Activated T-cell treated with anti-CD3 and anti-CD28 coated beads, Interleukin-2, amount 50 U/mL, for 1 hour (primary cell): ENCODE data around the gene FEM1B.

Experiments used
- DNase-seq: peaks from one replicate; pipeline ENCODE4 v3.0.0-alpha.2; 2020

The FEM1B gene

GRCh38 chr15:68286256-68286655, 8.7 kb downstream of the FEM1B start:
- DNase-seq = no peak

DNA sequence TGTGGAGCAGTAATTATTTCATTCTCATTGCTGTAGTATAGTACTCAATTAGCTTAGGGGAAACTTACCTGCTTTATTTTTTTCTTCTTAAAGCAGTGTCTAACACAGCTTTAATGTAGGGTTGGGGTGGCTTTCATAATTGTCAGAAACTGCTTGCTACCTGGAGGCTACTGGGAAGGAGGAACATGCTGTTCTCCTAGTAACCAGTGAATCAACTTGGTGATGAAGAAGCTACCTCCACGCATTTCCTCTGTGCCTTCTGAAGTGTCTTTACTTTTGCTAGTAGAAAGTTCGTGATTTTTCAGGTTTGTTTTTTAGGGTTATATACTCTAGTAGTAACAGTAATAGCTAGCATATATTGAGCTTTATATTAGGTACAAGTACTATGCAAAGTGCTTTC, 11.5 kb downstream of the FEM1B start:
- no peak for DNase-seq

DNA sequence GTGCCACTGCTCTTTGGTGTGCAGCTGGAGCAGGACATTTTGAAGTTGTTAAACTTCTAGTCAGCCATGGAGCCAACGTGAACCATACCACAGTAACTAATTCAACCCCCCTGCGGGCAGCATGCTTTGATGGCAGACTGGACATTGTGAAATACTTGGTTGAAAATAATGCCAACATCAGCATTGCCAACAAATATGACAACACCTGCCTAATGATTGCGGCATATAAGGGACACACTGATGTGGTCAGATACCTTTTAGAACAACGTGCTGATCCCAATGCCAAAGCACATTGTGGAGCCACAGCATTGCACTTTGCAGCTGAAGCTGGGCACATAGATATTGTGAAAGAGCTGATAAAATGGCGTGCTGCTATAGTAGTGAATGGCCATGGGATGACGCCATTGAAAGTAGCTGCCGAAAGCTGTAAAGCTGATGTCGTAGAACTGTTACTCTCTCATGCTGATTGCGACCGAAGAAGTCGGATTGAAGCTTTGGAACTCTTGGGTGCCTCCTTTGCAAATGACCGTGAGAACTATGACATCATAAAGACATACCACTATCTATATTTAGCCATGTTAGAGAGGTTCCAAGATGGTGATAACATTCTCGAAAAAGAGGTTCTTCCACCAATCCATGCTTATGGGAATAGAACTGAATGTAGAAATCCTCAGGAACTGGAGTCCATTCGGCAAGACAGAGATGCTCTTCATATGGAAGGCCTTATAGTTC, 12.2 kb downstream of the FEM1B start:
- DNase-seq = no peak

DNA sequence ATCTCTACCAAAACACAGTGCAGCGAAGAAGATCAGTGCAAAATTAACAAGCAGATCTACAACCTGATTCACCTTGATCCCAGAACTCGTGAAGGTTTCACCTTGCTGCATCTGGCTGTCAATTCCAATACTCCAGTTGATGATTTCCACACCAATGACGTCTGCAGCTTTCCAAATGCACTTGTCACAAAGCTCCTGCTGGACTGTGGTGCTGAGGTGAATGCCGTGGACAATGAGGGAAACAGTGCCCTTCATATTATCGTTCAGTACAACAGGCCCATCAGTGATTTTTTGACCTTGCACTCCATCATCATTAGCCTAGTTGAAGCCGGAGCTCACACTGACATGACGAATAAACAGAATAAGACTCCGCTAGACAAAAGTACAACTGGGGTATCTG, 13.2 kb downstream of the FEM1B start:
- DNase-seq = no peak

- no peak for DNase-seq
These were observed 14.7 kb downstream of the FEM1B start for GRCh38 chr15:68292157-68292781.

GRCh38 chr15:68292967-68293366, 15.4 kb downstream of the FEM1B start:
- no peak for DNase-seq

GRCh38 chr15:68295014-68295805, 17.7 kb downstream of the FEM1B start:
- DNase-seq = no peak

DNA sequence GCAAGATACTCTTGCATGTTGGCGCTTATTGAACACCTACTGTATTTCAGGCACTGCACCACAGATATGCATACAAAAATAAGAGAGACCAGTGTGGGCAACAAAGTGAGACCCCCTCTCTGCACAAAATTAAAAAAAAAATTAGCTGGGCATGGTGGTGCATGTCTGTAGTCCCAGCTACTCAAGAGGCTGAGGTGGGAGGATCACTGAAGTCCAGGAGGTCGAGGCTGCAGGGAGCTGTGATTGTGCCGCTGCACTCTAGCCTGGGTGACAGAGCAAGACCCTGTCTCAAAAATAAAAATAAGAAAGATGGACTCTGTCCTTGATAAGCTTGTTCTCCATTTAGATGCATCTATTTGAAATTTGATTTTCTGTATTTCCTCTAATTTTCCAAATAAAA, 20.8 kb downstream of the FEM1B start:
- no peak for DNase-seq

GRCh38 chr15:68298882-68299381, 21.4 kb downstream of the FEM1B start:
- no peak for DNase-seq

DNA sequence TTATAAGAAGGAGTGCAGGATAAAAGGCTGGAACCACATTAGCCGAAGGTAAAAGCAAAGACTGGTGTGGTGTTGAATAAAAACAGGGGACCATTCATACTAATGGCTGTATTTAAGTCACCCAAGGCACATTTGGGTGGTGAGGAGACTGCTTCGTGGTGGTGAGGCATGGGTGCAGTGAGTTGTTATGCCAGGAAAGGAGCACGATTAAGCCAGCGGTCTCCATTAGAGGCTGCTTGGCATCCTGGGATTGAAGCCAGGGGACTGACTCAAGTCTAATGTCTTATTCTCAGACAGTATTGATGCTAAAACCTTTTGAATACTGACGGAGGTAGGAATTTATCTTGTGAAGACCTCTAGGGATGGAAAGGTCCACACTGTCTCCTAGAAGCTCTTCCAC, 21.9 kb downstream of the FEM1B start:
- DNase-seq = no peak

- DNase-seq = peak; percentile 2
These were observed 22.8 kb downstream of the FEM1B start for GRCh38 chr15:68300115-68300940.

DNA sequence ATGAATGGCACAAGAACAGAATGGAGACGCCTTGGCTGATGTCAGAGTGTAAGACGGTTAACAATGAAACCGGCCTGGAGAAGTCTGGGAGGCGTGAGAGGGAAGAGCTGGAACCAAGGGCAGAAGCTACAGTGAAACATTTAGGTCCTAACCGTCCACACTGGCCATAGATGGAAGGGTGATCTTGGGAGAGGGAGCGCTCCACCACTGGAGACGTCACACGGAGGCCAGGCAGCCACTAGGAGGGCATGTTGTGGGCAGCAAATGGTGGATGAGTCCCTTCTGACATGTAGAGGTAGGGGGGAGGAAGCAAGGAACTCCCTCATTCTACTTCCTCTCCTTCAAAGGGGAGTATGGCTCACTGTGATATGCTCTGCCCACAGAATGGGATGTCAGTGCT, 23.8 kb downstream of the FEM1B start:
- DNase-seq = no peak

DNA sequence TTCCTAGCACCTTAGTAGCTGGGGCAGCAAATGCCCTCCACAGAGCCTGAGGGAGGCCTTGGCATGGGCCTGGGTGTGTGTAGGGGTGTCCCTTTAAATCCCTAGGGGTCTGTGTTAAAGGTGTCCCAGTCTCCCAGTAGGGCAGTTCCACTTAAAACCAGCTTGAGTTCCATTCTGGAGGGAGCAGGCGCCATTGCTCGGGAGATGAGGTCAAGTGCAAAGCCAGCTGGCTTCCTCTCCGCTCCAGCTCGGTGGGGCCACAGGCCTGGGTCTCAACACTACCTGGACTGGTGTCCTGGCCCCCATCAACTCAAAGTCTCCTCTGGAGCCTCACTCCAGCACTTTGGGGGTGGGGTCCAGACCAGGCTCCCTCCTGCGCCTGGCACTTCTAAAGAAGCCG, 25.2 kb downstream of the FEM1B start:
- DNase-seq = no peak

DNA sequence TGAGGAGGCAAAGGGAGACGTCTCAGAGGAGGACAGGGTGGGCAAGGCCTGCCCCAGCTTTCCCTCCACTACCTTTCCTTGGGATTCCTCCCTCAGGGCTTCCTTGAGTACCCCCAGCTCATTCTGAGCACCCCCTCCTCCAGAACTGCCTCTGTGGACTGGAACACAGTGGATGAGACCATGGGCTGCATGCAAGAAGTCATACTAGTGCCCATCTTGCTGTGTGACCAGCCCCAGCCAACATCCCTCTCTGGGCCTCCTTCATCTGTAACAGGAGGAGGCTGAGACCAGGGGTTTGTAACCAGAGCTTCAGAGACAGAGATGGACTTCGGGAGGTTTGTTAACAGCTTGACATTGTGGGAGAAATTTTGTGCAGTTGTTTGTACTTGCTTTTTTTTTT, 25.6 kb downstream of the FEM1B start:
- no peak for DNase-seq

DNA sequence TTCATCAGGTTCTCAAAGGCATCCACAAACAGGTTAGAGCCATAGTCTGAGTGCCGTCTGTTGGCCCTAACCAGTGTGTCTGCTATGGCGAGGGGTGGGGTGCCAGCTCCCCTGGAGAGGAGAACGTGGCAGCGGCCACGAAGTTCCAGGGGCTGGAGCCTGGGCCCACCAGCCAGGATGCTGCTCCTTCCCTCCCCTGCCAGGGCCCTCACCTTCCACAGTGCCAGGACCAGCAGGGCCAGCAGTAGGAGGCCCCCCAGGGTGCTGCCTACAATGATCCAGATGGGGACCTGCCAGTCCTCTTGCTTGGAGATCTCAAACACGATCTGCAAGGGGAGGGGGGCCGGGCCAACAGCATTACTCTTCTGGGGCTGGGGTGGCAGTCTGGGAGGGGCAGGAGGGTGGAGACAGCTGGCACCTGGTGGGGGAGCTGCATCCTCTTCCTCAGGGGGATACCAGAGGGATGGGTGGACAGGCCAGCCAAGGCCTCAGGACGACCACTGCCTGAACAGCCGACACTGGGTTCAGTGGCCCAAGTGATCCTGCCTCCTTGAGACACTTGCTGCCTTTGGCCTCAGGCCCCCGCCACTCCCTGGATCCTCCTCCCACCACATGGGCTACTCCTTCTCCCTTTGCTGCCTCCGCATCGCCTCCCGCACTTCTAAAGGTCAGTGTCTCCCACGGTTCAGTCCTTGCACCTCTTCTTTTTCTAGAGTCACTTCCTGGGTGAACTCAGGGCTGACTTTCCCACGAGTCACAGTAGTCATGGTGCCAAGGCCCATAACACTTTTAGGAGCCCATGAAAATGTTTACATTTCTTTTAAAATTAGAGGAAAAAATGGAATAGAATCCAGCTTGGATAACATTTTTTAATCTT, 26.3 kb downstream of the FEM1B start:
- peak; percentile 15 for DNase-seq

- peak; percentile 5 for DNase-seq
These were observed 27.2 kb downstream of the FEM1B start for GRCh38 chr15:68304589-68305337.

- DNase-seq = peak; percentile 11
These were observed 27.9 kb downstream of the FEM1B start for GRCh38 chr15:68305420-68305871.

- DNase-seq = peak; percentile 15
These were observed 29.8 kb downstream of the FEM1B start for GRCh38 chr15:68307131-68307928.

DNA sequence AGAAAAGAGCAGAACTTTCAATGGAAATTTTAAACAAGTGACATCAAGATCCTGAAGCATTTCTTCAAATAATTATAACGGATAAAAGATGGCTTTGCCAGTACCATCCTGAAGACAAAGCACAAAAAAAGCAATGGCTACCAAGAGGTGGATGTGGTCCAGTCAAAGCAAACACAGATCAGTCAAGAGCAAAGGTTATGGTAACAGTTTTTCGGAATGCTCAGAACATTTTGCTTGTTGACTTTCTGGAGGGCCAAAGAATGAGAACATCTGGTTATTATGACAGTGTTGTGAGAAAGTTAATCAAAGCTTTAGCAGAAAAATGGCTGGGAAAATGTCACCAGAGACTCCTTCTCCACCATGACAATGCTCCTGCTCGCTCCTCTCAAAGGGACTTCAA, 31.5 kb downstream of the FEM1B start:
- no peak for DNase-seq

- peak; percentile 5 for DNase-seq
These were observed 32.7 kb downstream of the FEM1B start for GRCh38 chr15:68310178-68310803.
